ENCODE data around the gene CEP89.
"Not testable (repeated sequence)": the region's sequence is repeated elsewhere in the genome, so short reads cannot be mapped to it uniquely, and the experiment has no call there.

Gene CEP89

GRCh38 chr19:32977813-32978212 is 6.1 kb upstream of the CEP89 start:
- not testable (repeated sequence) for H3K4me3 ChIP-seq (ENCODE audit: insufficient read depth, low read length, poor library complexity, severe bottlenecking); H3K36me3 ChIP-seq (ENCODE audit: low read length); H3K4me2 ChIP-seq (ENCODE audit: low read depth, low read length, poor library complexity, severe bottlenecking); H3K9ac ChIP-seq (ENCODE audit: low read length); H3K9me2 ChIP-seq (replicated peaks; ENCODE audit: insufficient read depth, low read length); H3K79me2 ChIP-seq (ENCODE audit: insufficient read depth, low read length); H3K9me3 ChIP-seq (ENCODE audit: insufficient read depth, low read length); H3F3A ChIP-seq (ENCODE audit: insufficient read depth); H3K27ac ChIP-seq (ENCODE audit: low read depth, low read length); H3K27me3 ChIP-seq (ENCODE audit: low read length); H2AFZ ChIP-seq (ENCODE audit: low read depth, low read length, severe bottlenecking); H4K20me1 ChIP-seq (ENCODE audit: low read depth, low read length)

- Histone ChIP-seq H2AFZ (ENCODE audit: low read depth, low read length, severe bottlenecking) (no peak overlapping the region), H3K9ac (ENCODE audit: low read length) (no peak overlapping the region), H3K9me2 (replicated peaks; ENCODE audit: insufficient read depth, low read length) (no peaks in the 10 kb centered on the region), H3K36me3 (ENCODE audit: low read length) (0 out of 2 replicates have a peak, but pooled peaks cover 3% of the 10 kb centered on the region), H3K4me2 (ENCODE audit: low read depth, low read length, poor library complexity, severe bottlenecking) (no peak overlapping the region), H3F3A (ENCODE audit: insufficient read depth) (0 out of 2 replicates have a peak, but pooled peaks cover 5% of the 10 kb centered on the region), H3K9me3 (ENCODE audit: insufficient read depth, low read length) (no peaks in the 10 kb centered on the region), H3K27ac (ENCODE audit: low read depth, low read length) (no peak overlapping the region), H3K79me2 (ENCODE audit: insufficient read depth, low read length) (no peaks in the 10 kb centered on the region), H4K20me1 (ENCODE audit: low read depth, low read length) (no peaks in the 10 kb centered on the region), H3K4me3 (ENCODE audit: insufficient read depth, low read length, poor library complexity, severe bottlenecking) (no peak overlapping the region), H3K27me3 (ENCODE audit: low read length) (no peaks in the 10 kb centered on the region)
- no peak for TF ChIP-seq CTCF (IDR thresholded peaks at IDR 0.05; ENCODE audit: insufficient read depth, low read length, poor library complexity, severe bottlenecking)
- no peak for TF ChIP-seq EZH2phosphoT487 (conservative IDR thresholded peaks at IDR 0.05; ENCODE audit: low read length)
Measured at GRCh38 chr19:32977280-32977679, 5.5 kb upstream of the CEP89 start.

GRCh38 chr19:32976223-32976805 is 4.6 kb upstream of the CEP89 start:
- Histone ChIP-seq H3K36me3 (ENCODE audit: low read length) (0 out of 2 replicates have a peak, but pooled peaks cover 3% of the 10 kb centered on the region), H3K4me2 (ENCODE audit: low read depth, low read length, poor library complexity, severe bottlenecking) (no peak overlapping the region), H3K4me3 (ENCODE audit: insufficient read depth, low read length, poor library complexity, severe bottlenecking) (no peak overlapping the region), H3K27ac (ENCODE audit: low read depth, low read length) (no peak overlapping the region), H2AFZ (ENCODE audit: low read depth, low read length, severe bottlenecking) (no peak overlapping the region), H4K20me1 (ENCODE audit: low read depth, low read length) (no peaks in the 10 kb centered on the region), H3K27me3 (ENCODE audit: low read length) (no peaks in the 10 kb centered on the region), H3F3A (ENCODE audit: insufficient read depth) (0 out of 2 replicates have a peak, but pooled peaks cover 5% of the 10 kb centered on the region), H3K9me3 (ENCODE audit: insufficient read depth, low read length) (no peaks in the 10 kb centered on the region), H3K9me2 (replicated peaks; ENCODE audit: insufficient read depth, low read length) (no peaks in the 10 kb centered on the region), H3K79me2 (ENCODE audit: insufficient read depth, low read length) (no peaks in the 10 kb centered on the region), H3K9ac (ENCODE audit: low read length) (no peak overlapping the region)
- no peak for TF ChIP-seq EZH2phosphoT487 (conservative IDR thresholded peaks at IDR 0.05; ENCODE audit: low read length)
- peak; percentile 87 for TF ChIP-seq CTCF (IDR thresholded peaks at IDR 0.05; ENCODE audit: insufficient read depth, low read length, poor library complexity, severe bottlenecking)

GRCh38 chr19:32971012-32971595 is 654 bp downstream of the CEP89 start:
- H2AFZ ChIP-seq (ENCODE audit: low read depth, low read length, severe bottlenecking) = peak overlapping the region; percentile 55
- H3K9me3 ChIP-seq (ENCODE audit: insufficient read depth, low read length) = no peaks in the 10 kb centered on the region
- peak overlapping the region; percentile 87 for H3K4me3 ChIP-seq (ENCODE audit: insufficient read depth, low read length, poor library complexity, severe bottlenecking)
- no peaks in the 10 kb centered on the region for H3K36me3 ChIP-seq (ENCODE audit: low read length)
- H4K20me1 ChIP-seq (ENCODE audit: low read depth, low read length) = no peaks in the 10 kb centered on the region
- no peaks in the 10 kb centered on the region for H3K79me2 ChIP-seq (ENCODE audit: insufficient read depth, low read length)
- no peak overlapping the region for H3K27ac ChIP-seq (ENCODE audit: low read depth, low read length)
- H3K4me2 ChIP-seq (ENCODE audit: low read depth, low read length, poor library complexity, severe bottlenecking) = peak overlapping the region; percentile 62
- no peaks in the 10 kb centered on the region for H3K27me3 ChIP-seq (ENCODE audit: low read length)
- no peak for TF ChIP-seq CTCF (IDR thresholded peaks at IDR 0.05; ENCODE audit: insufficient read depth, low read length, poor library complexity, severe bottlenecking)
- TF ChIP-seq EZH2phosphoT487 (conservative IDR thresholded peaks at IDR 0.05; ENCODE audit: low read length) = no peak
- peak overlapping the region; percentile 59 for H3K9ac ChIP-seq (ENCODE audit: low read length)
- 0 out of 2 replicates have a peak, but pooled peaks cover 5% of the 10 kb centered on the region for H3F3A ChIP-seq (ENCODE audit: insufficient read depth)
- no peaks in the 10 kb centered on the region for H3K9me2 ChIP-seq (replicated peaks; ENCODE audit: insufficient read depth, low read length)
